K562 (cell line): ENCODE measurements around the gene PRCD. TPM values are rescaled to one million over a fixed set of nuclear protein-coding genes. Genes with fewer than 3 reads are reported as not detected.

Experiments used
- ATF3 ChIP-seq, 2 experiments: fragments of 450-650 bp in 1 of 2; sonication (generic) in 1 of 2; formaldehyde crosslinking in 1 of 2; IDR thresholded peaks in 1 of 2; conservative IDR thresholded peaks in 1 of 2; 2 replicates each; pipeline versions ENCODE4 v1.6.1 to v1.8.1; 2016 to 2023; ENCODE audit warnings: mild to moderate bottlenecking in 2 of 2, moderate library complexity in 2 of 2, inconsistent platforms in 1 of 2, missing genetic modification reagents in 1 of 2
- C11orf30 ChIP-seq: fragments of 450-650 bp; IDR thresholded peaks from 2 replicates; pipeline ENCODE4 v1.6.1; 2016; ENCODE audit warnings: low read depth, mild to moderate bottlenecking
- CBFA2T3 ChIP-seq: fragments of 450-650 bp; IDR thresholded peaks from 2 replicates; pipeline ENCODE4 v1.6.1; 2017
- CREB3L1 ChIP-seq: fragments of 450-650 bp; IDR thresholded peaks from 2 replicates; pipeline ENCODE4 v1.6.1; 2014; ENCODE audit warnings: low read depth, mild to moderate bottlenecking, moderate library complexity, borderline replicate concordance
- DPF2 ChIP-seq: fragments of 450-650 bp; IDR thresholded peaks from 2 replicates; pipeline ENCODE4 v1.6.1; 2016
- E2F6 ChIP-seq, 2 experiments: IDR thresholded peaks; 2 replicates each; pipeline ENCODE4 v1.6.1; 2011; ENCODE audit warnings: borderline replicate concordance in 1 of 2, control low read depth in 1 of 2, low read depth in 1 of 2, low read length in 1 of 2, mild to moderate bottlenecking in 1 of 2, mixed read lengths in 1 of 2, moderate library complexity in 1 of 2; ENCODE audit not compliant: insufficient read depth in 1 of 2, insufficient read length in 1 of 2, poor library complexity in 1 of 2, severe bottlenecking in 1 of 2; ENCODE audit errors: extremely low read depth in 1 of 2
- ELK1 ChIP-seq: sonication (generic); formaldehyde crosslinking; IDR thresholded peaks from 2 replicates; pipeline ENCODE4 v1.8.1; 2022; ENCODE audit warnings: missing genetic modification reagents
- FOSL1 ChIP-seq: fragments of 200-800 bp; sonication (Bioruptor generic); conservative IDR thresholded peaks from 2 replicates; pipeline ENCODE4 v1.6.1; 2016; ENCODE audit warnings: missing genetic modification characterization, missing compliant biosample characterization
- HMGN3 ChIP-seq: IDR thresholded peaks from 2 replicates; pipeline ENCODE4 v1.6.1; 2011; ENCODE audit warnings: borderline replicate concordance, low read depth, mild to moderate bottlenecking, mixed read lengths, low read length; ENCODE audit not compliant: insufficient read length; ENCODE audit errors: extremely low read depth
- KDM1A ChIP-seq, 2 experiments: fragments of 450-650 bp; IDR thresholded peaks; 2 replicates each; pipeline ENCODE4 v1.6.1; 2016; ENCODE audit warnings: mild to moderate bottlenecking in 2 of 2
- L3MBTL2 ChIP-seq: fragments of 450-650 bp; IDR thresholded peaks from 2 replicates; pipeline ENCODE4 v1.6.1; 2016; ENCODE audit warnings: mild to moderate bottlenecking, moderate library complexity
- MAX ChIP-seq: sonication (generic); formaldehyde crosslinking; IDR thresholded peaks from 2 replicates; pipeline ENCODE4 v1.9.0; 2022; ENCODE audit warnings: mild to moderate bottlenecking, missing genetic modification reagents
- MITF ChIP-seq: IDR thresholded peaks from 2 replicates; pipeline ENCODE4 v1.6.1; 2014; ENCODE audit warnings: antibody characterized with exemption
- NR4A1 ChIP-seq, 2 experiments: fragments of 250-450 bp in 1 of 2; fragments of 450-650 bp in 1 of 2; sonication (Bioruptor Pico) in 1 of 2; IDR thresholded peaks; 2 replicates each; pipeline versions ENCODE4 v1.4.0 to v1.6.1; 2016 to 2020; ENCODE audit warnings: mild to moderate bottlenecking in 2 of 2, missing compliant biosample characterization in 1 of 2, missing genetic modification characterization in 1 of 2, moderate library complexity in 1 of 2
- PTRF ChIP-seq: fragments of 450-650 bp; IDR thresholded peaks from 2 replicates; pipeline ENCODE4 v1.6.1; 2016; ENCODE audit warnings: mild to moderate bottlenecking, missing genetic modification characterization, missing compliant biosample characterization
- SMARCA4 ChIP-seq: fragments of 450-650 bp; IDR thresholded peaks from 2 replicates; pipeline ENCODE4 v1.6.1; 2016
- TEAD4 ChIP-seq, 2 experiments: sonication (generic) in 1 of 2; formaldehyde crosslinking in 1 of 2; IDR thresholded peaks; 2 replicates each; pipeline versions ENCODE4 v1.6.1 to v1.8.0; 2012 to 2022; ENCODE audit warnings: borderline replicate concordance in 1 of 2, inconsistent platforms in 1 of 2, low read length in 1 of 2, mild to moderate bottlenecking in 1 of 2, missing genetic modification reagents in 1 of 2
- ZFP1 ChIP-seq: fragments of 450-650 bp; formaldehyde crosslinking; IDR thresholded peaks from 2 replicates; pipeline ENCODE4 v1.4.0; 2020; ENCODE audit warnings: mild to moderate bottlenecking, mixed read lengths
- ZNF184 ChIP-seq: sonication (generic); formaldehyde crosslinking; IDR thresholded peaks from 2 replicates; pipeline ENCODE4 v1.5.0; 2020; ENCODE audit warnings: missing genetic modification reagents
- ZNF316 ChIP-seq: fragments of 450-650 bp; IDR thresholded peaks from 2 replicates; pipeline ENCODE4 v1.6.1; 2016
- ZNF324 ChIP-seq: fragments of 250-450 bp; sonication (Bioruptor Pico); IDR thresholded peaks from 2 replicates; pipeline ENCODE4 v1.4.0; 2020; ENCODE audit warnings: mild to moderate bottlenecking
- ZNF354B ChIP-seq: fragments of 250-450 bp; sonication (Bioruptor Pico); IDR thresholded peaks from 2 replicates; pipeline ENCODE4 v1.4.0; 2020
- polyA plus RNA-seq, 8 experiments: library from polyadenylated mRNA; depleted of rRNA in 4 of 8; stranded (reverse) in 5 of 8; unstranded in 3 of 8; fragments of >200 nt; fragmentation: Nextera tagmentation in 2 of 8; fragmentation: Illumina TruSeq in 1 of 8; extraction: Ambion mirVana in 2 of 8; extraction: Trizol in 1 of 8; gene quantifications; 2 replicates each; pipeline versions ENCODE4 v1.2.1 to v1.2.3, GENCODE V29; 2011 to 2014; ENCODE audit warnings: inconsistent platforms in 1 of 8, missing spikeins in 1 of 8
- total RNA-seq, 7 experiments: library from RNA; depleted of rRNA in 6 of 7; stranded (reverse); fragments of >200 nt in 6 of 7; fragmentation: Illumina TruSeq in 2 of 7; extraction: Trizol in 2 of 7; gene quantifications; 2 replicates each; pipeline versions ENCODE4 v1.2.1 to v1.2.3, GENCODE V29; 2011 to 2021; ENCODE audit warnings: low replicate concordance in 1 of 7

PRCD gene
- total and polyA plus RNA-seq, 9 of the 15 experiments (the other 6 are each of a cell fraction or from before 2014, with no cell fraction given) = 0.20 to 0.25 (median 0.21) TPM; not detected in 6

GRCh38 chr17:76577876-76578275 is 38.0 kb downstream of the PRCD start (continued):
- TF ChIP-seq L3MBTL2 (peak; percentile 53; the same call in 1 of the 2 replicates), ZFP1 (CRISPR knock-in tag) (no peak), DPF2 (peak; percentile 65), ATF3 (IDR thresholded peaks at IDR 0.05) (peak; percentile 32; the same call in 1 of the 2 replicates), ATF3 (CRISPR knock-in tag; conservative IDR thresholded peaks at IDR 0.05) (no peak), C11orf30 (peak; percentile 54; the same call in 1 of the 2 replicates), SMARCA4 (0 out of 2 replicates have a peak, but pooled peaks have one; percentile 46), TEAD4 (IDR thresholded peaks at IDR 0.05; ENCODE audit: low read length) (peak; percentile 24; the same call in 1 of the 2 replicates), TEAD4 (CRISPR knock-in tag; IDR thresholded peaks at IDR 0.05; ENCODE audit: borderline replicate concordance) (no peak), HMGN3 (no peak), ZNF354B (no peak), MITF (no peak), ZNF324 (no peak), CBFA2T3 (peak; percentile 68), ZNF184 (CRISPR knock-in tag) (no peak), PTRF (tag) (no peak), ZNF316 (peak; percentile 40), E2F6 (IDR thresholded peaks at IDR 0.05; ENCODE audit: borderline replicate concordance in 1 of 2, extremely low read depth in 1 of 2, insufficient read depth in 1 of 2, insufficient read length in 1 of 2, low read depth in 1 of 2, low read length in 1 of 2, poor library complexity in 1 of 2, severe bottlenecking in 1 of 2) (peak in 1 of 2 experiments; percentile 21), ELK1 (CRISPR knock-in tag) (no peak), MAX (CRISPR knock-in tag) (peak; percentile 81), NR4A1 (CRISPR knock-in tag; IDR thresholded peaks at IDR 0.05) (no peak), NR4A1 (tag; IDR thresholded peaks at IDR 0.05) (0 out of 2 replicates have a peak, but pooled peaks have one; percentile 30), FOSL1 (peak; percentile 48), KDM1A (IDR thresholded peaks at IDR 0.05) (peak in 1 of 2 experiments; percentile 8; a peak in 1 of 4 replicates), CREB3L1 (peak; percentile 38; the same call in 1 of the 2 replicates)
